GM23338 (cell line): ENCODE results near the gene ANTXR2.

ENCODE experiments used
- CREB1 ChIP-seq: fragments of 250-450 bp; sonication (Bioruptor Pico); IDR thresholded peaks from 2 replicates; pipeline ENCODE4 v1.5.0; 2020; ENCODE audit warnings: low read depth, mild to moderate bottlenecking, moderate library complexity
- EZH2 ChIP-seq: fragments of 200-600 bp; sonication (generic); IDR thresholded peaks from one replicate; pipeline ENCODE4 v1.8.0; 2017; ENCODE audit warnings: antibody characterized with exemption, mild to moderate bottlenecking, low read depth; ENCODE audit not compliant: unreplicated experiment
- EZH2phosphoT487 ChIP-seq: fragments of 200-600 bp; sonication (generic); IDR thresholded peaks from one replicate; pipeline ENCODE4 v1.8.1; 2018; ENCODE audit warnings: antibody characterized with exemption; ENCODE audit not compliant: unreplicated experiment
- JUNB ChIP-seq: IDR thresholded peaks from one replicate; pipeline ENCODE4 v1.6.1; 2016; ENCODE audit warnings: antibody characterized with exemption; ENCODE audit not compliant: unreplicated experiment
- NANOG ChIP-seq: IDR thresholded peaks from 2 replicates; pipeline ENCODE4 v1.6.1; 2016; ENCODE audit warnings: antibody characterized with exemption, borderline replicate concordance
- POLR2AphosphoS5 ChIP-seq: IDR thresholded peaks from 2 replicates; pipeline ENCODE4 v1.6.1; 2016; ENCODE audit warnings: antibody characterized with exemption, low read depth
- STAT1 ChIP-seq: IDR thresholded peaks from one replicate; pipeline ENCODE4 v1.6.1; 2016; ENCODE audit warnings: antibody characterized with exemption; ENCODE audit not compliant: unreplicated experiment
- ZNF114 ChIP-seq: fragments of 250-450 bp; sonication (Bioruptor Pico); IDR thresholded peaks from 2 replicates; pipeline ENCODE4 v1.5.0; 2020; ENCODE audit warnings: mild to moderate bottlenecking, moderate library complexity
- TF ChIP-seq, protein P1 (sequence below), 2 experiments: fragments of 200-600 bp in 1 of 2; sonication (generic) in 1 of 2; conservative IDR thresholded peaks; 2 replicates each; pipeline versions ENCODE4 v1.5.1 to v1.6.1; 2016 to 2017; ENCODE audit warnings: antibody characterized with exemption in 2 of 2, low read depth in 2 of 2, mild to moderate bottlenecking in 2 of 2, moderate library complexity in 1 of 2
- TF ChIP-seq, protein P2 (sequence below): IDR thresholded peaks from one replicate; pipeline ENCODE4 v1.6.1; 2018; ENCODE audit warnings: antibody characterized with exemption; ENCODE audit not compliant: unreplicated experiment
- TF ChIP-seq, protein P3 (sequence below): IDR thresholded peaks from 2 replicates; pipeline ENCODE4 v1.6.1; 2016; ENCODE audit warnings: antibody characterized with exemption
- TF ChIP-seq, protein P4 (sequence below): fragments of 250-450 bp; sonication (Bioruptor Pico); IDR thresholded peaks from 2 replicates; pipeline ENCODE4 v1.5.0; 2020; ENCODE audit warnings: mild to moderate bottlenecking, moderate library complexity

DNA sequence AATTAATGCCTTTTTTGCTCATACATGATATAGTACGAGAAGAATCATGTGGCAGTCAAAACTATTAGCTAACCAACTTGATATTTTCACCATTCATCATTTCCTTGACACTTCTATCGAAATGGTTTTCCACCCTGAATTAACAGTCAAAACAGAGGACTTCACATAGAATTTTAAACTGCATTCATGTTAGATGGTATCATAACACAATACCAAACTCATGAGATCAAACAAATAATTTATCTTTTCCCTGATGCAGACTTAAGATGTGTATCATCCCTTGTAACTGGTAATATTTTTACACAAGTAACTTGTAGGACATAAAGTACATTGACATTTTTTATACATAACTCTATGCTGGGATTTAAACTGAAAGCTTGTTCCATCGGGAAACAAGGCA lies 18.2 kb upstream of the ANTXR2 start:
- TF ChIP-seq, protein P1, sequence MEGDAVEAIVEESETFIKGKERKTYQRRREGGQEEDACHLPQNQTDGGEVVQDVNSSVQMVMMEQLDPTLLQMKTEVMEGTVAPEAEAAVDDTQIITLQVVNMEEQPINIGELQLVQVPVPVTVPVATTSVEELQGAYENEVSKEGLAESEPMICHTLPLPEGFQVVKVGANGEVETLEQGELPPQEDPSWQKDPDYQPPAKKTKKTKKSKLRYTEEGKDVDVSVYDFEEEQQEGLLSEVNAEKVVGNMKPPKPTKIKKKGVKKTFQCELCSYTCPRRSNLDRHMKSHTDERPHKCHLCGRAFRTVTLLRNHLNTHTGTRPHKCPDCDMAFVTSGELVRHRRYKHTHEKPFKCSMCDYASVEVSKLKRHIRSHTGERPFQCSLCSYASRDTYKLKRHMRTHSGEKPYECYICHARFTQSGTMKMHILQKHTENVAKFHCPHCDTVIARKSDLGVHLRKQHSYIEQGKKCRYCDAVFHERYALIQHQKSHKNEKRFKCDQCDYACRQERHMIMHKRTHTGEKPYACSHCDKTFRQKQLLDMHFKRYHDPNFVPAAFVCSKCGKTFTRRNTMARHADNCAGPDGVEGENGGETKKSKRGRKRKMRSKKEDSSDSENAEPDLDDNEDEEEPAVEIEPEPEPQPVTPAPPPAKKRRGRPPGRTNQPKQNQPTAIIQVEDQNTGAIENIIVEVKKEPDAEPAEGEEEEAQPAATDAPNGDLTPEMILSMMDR (conservative IDR thresholded peaks at IDR 0.05; ENCODE audit: low read depth in 2 of 2), result no peak
- TF ChIP-seq POLR2AphosphoS5 (no peak), EZH2 (no peak), CREB1 (no peak), EZH2phosphoT487 (no peak), STAT1 (no peak), ZNF114 (CRISPR knock-in tag) (no peak), NANOG (no peak), JUNB (no peak)
- TF ChIP-seq, protein P2, sequence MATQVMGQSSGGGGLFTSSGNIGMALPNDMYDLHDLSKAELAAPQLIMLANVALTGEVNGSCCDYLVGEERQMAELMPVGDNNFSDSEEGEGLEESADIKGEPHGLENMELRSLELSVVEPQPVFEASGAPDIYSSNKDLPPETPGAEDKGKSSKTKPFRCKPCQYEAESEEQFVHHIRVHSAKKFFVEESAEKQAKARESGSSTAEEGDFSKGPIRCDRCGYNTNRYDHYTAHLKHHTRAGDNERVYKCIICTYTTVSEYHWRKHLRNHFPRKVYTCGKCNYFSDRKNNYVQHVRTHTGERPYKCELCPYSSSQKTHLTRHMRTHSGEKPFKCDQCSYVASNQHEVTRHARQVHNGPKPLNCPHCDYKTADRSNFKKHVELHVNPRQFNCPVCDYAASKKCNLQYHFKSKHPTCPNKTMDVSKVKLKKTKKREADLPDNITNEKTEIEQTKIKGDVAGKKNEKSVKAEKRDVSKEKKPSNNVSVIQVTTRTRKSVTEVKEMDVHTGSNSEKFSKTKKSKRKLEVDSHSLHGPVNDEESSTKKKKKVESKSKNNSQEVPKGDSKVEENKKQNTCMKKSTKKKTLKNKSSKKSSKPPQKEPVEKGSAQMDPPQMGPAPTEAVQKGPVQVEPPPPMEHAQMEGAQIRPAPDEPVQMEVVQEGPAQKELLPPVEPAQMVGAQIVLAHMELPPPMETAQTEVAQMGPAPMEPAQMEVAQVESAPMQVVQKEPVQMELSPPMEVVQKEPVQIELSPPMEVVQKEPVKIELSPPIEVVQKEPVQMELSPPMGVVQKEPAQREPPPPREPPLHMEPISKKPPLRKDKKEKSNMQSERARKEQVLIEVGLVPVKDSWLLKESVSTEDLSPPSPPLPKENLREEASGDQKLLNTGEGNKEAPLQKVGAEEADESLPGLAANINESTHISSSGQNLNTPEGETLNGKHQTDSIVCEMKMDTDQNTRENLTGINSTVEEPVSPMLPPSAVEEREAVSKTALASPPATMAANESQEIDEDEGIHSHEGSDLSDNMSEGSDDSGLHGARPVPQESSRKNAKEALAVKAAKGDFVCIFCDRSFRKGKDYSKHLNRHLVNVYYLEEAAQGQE, result no peak
- TF ChIP-seq, protein P3, sequence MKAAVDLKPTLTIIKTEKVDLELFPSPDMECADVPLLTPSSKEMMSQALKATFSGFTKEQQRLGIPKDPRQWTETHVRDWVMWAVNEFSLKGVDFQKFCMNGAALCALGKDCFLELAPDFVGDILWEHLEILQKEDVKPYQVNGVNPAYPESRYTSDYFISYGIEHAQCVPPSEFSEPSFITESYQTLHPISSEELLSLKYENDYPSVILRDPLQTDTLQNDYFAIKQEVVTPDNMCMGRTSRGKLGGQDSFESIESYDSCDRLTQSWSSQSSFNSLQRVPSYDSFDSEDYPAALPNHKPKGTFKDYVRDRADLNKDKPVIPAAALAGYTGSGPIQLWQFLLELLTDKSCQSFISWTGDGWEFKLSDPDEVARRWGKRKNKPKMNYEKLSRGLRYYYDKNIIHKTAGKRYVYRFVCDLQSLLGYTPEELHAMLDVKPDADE, result no peak
- TF ChIP-seq, protein P4, sequence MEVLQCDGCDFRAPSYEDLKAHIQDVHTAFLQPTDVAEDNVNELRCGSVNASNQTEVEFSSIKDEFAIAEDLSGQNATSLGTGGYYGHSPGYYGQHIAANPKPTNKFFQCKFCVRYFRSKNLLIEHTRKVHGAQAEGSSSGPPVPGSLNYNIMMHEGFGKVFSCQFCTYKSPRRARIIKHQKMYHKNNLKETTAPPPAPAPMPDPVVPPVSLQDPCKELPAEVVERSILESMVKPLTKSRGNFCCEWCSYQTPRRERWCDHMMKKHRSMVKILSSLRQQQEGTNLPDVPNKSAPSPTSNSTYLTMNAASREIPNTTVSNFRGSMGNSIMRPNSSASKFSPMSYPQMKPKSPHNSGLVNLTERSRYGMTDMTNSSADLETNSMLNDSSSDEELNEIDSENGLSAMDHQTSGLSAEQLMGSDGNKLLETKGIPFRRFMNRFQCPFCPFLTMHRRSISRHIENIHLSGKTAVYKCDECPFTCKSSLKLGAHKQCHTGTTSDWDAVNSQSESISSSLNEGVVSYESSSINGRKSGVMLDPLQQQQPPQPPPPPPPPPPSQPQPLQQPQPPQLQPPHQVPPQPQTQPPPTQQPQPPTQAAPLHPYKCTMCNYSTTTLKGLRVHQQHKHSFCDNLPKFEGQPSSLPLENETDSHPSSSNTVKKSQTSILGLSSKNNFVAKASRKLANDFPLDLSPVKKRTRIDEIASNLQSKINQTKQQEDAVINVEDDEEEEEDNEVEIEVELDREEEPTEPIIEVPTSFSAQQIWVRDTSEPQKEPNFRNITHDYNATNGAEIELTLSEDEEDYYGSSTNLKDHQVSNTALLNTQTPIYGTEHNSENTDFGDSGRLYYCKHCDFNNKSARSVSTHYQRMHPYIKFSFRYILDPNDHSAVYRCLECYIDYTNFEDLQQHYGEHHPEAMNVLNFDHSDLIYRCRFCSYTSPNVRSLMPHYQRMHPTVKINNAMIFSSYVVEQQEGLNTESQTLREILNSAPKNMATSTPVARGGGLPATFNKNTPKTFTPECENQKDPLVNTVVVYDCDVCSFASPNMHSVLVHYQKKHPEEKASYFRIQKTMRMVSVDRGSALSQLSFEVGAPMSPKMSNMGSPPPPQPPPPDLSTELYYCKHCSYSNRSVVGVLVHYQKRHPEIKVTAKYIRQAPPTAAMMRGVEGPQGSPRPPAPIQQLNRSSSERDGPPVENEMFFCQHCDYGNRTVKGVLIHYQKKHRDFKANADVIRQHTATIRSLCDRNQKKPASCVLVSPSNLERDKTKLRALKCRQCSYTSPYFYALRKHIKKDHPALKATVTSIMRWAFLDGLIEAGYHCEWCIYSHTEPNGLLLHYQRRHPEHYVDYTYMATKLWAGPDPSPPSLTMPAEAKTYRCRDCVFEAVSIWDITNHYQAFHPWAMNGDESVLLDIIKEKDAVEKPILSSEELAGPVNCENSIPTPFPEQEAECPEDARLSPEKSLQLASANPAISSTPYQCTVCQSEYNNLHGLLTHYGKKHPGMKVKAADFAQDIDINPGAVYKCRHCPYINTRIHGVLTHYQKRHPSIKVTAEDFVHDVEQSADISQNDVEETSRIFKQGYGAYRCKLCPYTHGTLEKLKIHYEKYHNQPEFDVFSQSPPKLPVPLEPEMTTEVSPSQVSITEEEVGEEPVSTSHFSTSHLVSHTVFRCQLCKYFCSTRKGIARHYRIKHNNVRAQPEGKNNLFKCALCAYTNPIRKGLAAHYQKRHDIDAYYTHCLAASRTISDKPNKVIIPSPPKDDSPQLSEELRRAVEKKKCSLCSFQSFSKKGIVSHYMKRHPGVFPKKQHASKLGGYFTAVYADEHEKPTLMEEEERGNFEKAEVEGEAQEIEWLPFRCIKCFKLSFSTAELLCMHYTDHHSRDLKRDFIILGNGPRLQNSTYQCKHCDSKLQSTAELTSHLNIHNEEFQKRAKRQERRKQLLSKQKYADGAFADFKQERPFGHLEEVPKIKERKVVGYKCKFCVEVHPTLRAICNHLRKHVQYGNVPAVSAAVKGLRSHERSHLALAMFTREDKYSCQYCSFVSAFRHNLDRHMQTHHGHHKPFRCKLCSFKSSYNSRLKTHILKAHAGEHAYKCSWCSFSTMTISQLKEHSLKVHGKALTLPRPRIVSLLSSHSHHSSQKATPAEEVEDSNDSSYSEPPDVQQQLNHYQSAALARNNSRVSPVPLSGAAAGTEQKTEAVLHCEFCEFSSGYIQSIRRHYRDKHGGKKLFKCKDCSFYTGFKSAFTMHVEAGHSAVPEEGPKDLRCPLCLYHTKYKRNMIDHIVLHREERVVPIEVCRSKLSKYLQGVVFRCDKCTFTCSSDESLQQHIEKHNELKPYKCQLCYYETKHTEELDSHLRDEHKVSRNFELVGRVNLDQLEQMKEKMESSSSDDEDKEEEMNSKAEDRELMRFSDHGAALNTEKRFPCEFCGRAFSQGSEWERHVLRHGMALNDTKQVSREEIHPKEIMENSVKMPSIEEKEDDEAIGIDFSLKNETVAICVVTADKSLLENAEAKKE, result no peak
